PC-9 (cell line): ENCODE data around the gene KCNH6. TPM values are rescaled to one million over a fixed set of nuclear protein-coding genes. Genes with fewer than 3 reads are reported as not detected.

Source experiments
- BruUV-seq: library from RNA; stranded (reverse); fragments of 400-500 nt; replicated peaks from 2 replicates; lab custom pipeline; 2021; lab: Mats Ljungman, UMichigan
- CTCF ChIA-PET: fragments of 300-600 bp; sonication (Branson Sonifier 250); formaldehyde crosslinking; loops from one replicate; lab custom pipeline; 2022; ENCODE audit warnings: antibody characterized with exemption; lab: Charles Lee
- POLR2A ChIA-PET: fragments of 300-600 bp; sonication (Branson Sonifier 250); formaldehyde crosslinking; loops from one replicate; lab custom pipeline; 2022; ENCODE audit warnings: antibody characterized with exemption; ENCODE audit not compliant: unreplicated experiment; lab: Charles Lee
- DNase-seq, 2 experiments: peaks; one replicate each; pipeline versions ENCODE4 v3.0.0 to v3.0.0-alpha.2; 2015 to 2022; ENCODE audit warnings: mixed read lengths in 1 of 2
- H2AFZ ChIP-seq: fragments of 200-600 bp; sonication (generic); 2 replicates; pipeline ENCODE4 v1.8.1; 2017; ENCODE audit warnings: antibody characterized with exemption
- H3F3A ChIP-seq: fragments of 200-600 bp; sonication (generic); 2 replicates; pipeline ENCODE4 v1.8.1; 2017; ENCODE audit warnings: antibody characterized with exemption, mild to moderate bottlenecking, low read depth; ENCODE audit not compliant: insufficient read depth
- H3K27ac ChIP-seq: fragments of 200-600 bp; sonication (generic); 2 replicates; pipeline ENCODE4 v1.6.1; 2016; ENCODE audit warnings: mixed run types
- H3K27me3 ChIP-seq: fragments of 200-600 bp; sonication (generic); 2 replicates; pipeline ENCODE4 v1.6.1; 2016; ENCODE audit warnings: low read depth, mixed run types; ENCODE audit not compliant: insufficient read depth
- H3K36me3 ChIP-seq: fragments of 200-600 bp; sonication (generic); 2 replicates; pipeline ENCODE4 v1.6.1; 2016; ENCODE audit warnings: low read depth, mixed run types
- H3K4me1 ChIP-seq: fragments of 200-600 bp; sonication (generic); replicated peaks from 2 replicates; pipeline ENCODE4 v1.6.1; 2016; ENCODE audit warnings: mixed run types; ENCODE audit not compliant: insufficient read depth
- H3K4me2 ChIP-seq: fragments of 200-600 bp; sonication (generic); 2 replicates; pipeline ENCODE4 v1.6.1; 2017; ENCODE audit warnings: mixed run types
- H3K4me3 ChIP-seq: fragments of 200-600 bp; sonication (generic); 2 replicates; pipeline ENCODE4 v1.6.1; 2016; ENCODE audit warnings: mixed run types
- H3K79me2 ChIP-seq: fragments of 200-600 bp; sonication (generic); 2 replicates; pipeline ENCODE4 v1.6.1; 2017; ENCODE audit warnings: low read depth, mixed run types
- H3K9me2 ChIP-seq: fragments of 200-600 bp; sonication (generic); 2 replicates; pipeline ENCODE4 v1.8.1; 2017; ENCODE audit warnings: mild to moderate bottlenecking; ENCODE audit not compliant: insufficient read depth
- H3K9me3 ChIP-seq: fragments of 200-600 bp; sonication (generic); 2 replicates; pipeline ENCODE4 v1.8.1; 2016; ENCODE audit warnings: low read depth; ENCODE audit not compliant: insufficient read depth
- H4K20me1 ChIP-seq: fragments of 200-600 bp; sonication (generic); 2 replicates; pipeline ENCODE4 v1.8.1; 2017; ENCODE audit not compliant: insufficient read depth
- CTCF ChIP-seq: fragments of 200-600 bp; sonication (generic); conservative IDR thresholded peaks from 2 replicates; pipeline ENCODE4 v1.6.1; 2017; ENCODE audit warnings: mixed run types, antibody characterized with exemption, mild to moderate bottlenecking, moderate library complexity
- EZH2 ChIP-seq: fragments of 200-600 bp; sonication (generic); IDR thresholded peaks from 2 replicates; pipeline ENCODE4 v1.8.0; 2017; ENCODE audit warnings: antibody characterized with exemption, low read depth
- intact Hi-C: fragments of 100-400 bp; cut with micrococcal nuclease; formaldehyde crosslinking; loops from one replicate; pipeline ENCODE4 v1.10.0; 2022; ENCODE audit not compliant: unreplicated experiment
- total RNA-seq: library from RNA; stranded (reverse); gene quantifications from 2 replicates; pipeline ENCODE4 v1.2.3, GENCODE V29; 2021

The KCNH6 gene
- total RNA-seq, 1 experiment from 2014 or later = not detected

GRCh38 chr17:63481488-63481870 is 41.7 kb upstream of the KCNH6 start:
- H3K9me2 ChIP-seq = no peaks in the 10 kb centered on the region
- TF ChIP-seq EZH2 = no peak
- TF ChIP-seq CTCF = no peak
- no peaks in the 10 kb centered on the region for H3F3A ChIP-seq
- H3K27ac ChIP-seq = no peak overlapping the region
- ChIA-PET POLR2A (interaction anchor here (0.9 kb wide), 1 partner anchor 19 kb away, joined by 5 read pairs; no protein-coding TSS in a partner anchor), CTCF (interaction anchor here (0.7 kb wide), 1 partner anchor 45 kb away, joined by 5 read pairs; no protein-coding TSS in a partner anchor)
- H3K4me3 ChIP-seq = no peak overlapping the region
- H3K27me3 ChIP-seq = peaks cover 17% of the 10 kb centered on the region
- peaks cover 5% of the 10 kb centered on the region for H3K4me1 ChIP-seq
- intact Hi-C loops = no loop called here
- no peaks in the 10 kb centered on the region for H3K36me3 ChIP-seq
- H2AFZ ChIP-seq = no peak overlapping the region
- BruUV-seq = no TSS peak
- no peak for DNase-seq
- H3K79me2 ChIP-seq = no peaks in the 10 kb centered on the region
- no peaks in the 10 kb centered on the region for H4K20me1 ChIP-seq
- H3K4me2 ChIP-seq = no peak overlapping the region
- no peaks in the 10 kb centered on the region for H3K9me3 ChIP-seq

- intact Hi-C loops = no loop called here
- ChIA-PET POLR2A (interaction anchor here (0.9 kb wide), 1 partner anchor 18 kb away, joined by 5 read pairs; no protein-coding TSS in a partner anchor), CTCF (no interaction called here)
- peaks cover 9% of the 10 kb centered on the region for H3K27me3 ChIP-seq
- H3F3A ChIP-seq = no peaks in the 10 kb centered on the region
- no peak overlapping the region for H2AFZ ChIP-seq
- no peaks in the 10 kb centered on the region for H4K20me1 ChIP-seq
- no peaks in the 10 kb centered on the region for H3K36me3 ChIP-seq
- H3K4me2 ChIP-seq = no peak overlapping the region
- no peak overlapping the region for H3K4me3 ChIP-seq
- DNase-seq = no peak
- no peaks in the 10 kb centered on the region for H3K79me2 ChIP-seq
- no peaks in the 10 kb centered on the region for H3K9me3 ChIP-seq
- no peaks in the 10 kb centered on the region for H3K9me2 ChIP-seq
- BruUV-seq = no TSS peak
- H3K27ac ChIP-seq = no peak overlapping the region
- TF ChIP-seq EZH2 = no peak
- no peak for TF ChIP-seq CTCF
- peaks cover 5% of the 10 kb centered on the region for H3K4me1 ChIP-seq
Observed at GRCh38 chr17:63482509-63482908, 40.6 kb upstream of the KCNH6 start.

GRCh38 chr17:63483038-63483437 is 40.1 kb upstream of the KCNH6 start:
- H3K27ac ChIP-seq = no peak overlapping the region
- POLR2A ChIA-PET = no interaction called here
- H4K20me1 ChIP-seq = no peaks in the 10 kb centered on the region
- H3K4me3 ChIP-seq = no peak overlapping the region
- no peaks in the 10 kb centered on the region for H3K9me3 ChIP-seq
- H3K4me1 ChIP-seq = peaks cover 5% of the 10 kb centered on the region
- no peak overlapping the region for H3K4me2 ChIP-seq
- DNase-seq = no peak
- TF ChIP-seq EZH2 (no peak), CTCF (no peak)
- H3K79me2 ChIP-seq = no peaks in the 10 kb centered on the region
- no TSS peak for BruUV-seq
- CTCF ChIA-PET = no interaction called here
- no peaks in the 10 kb centered on the region for H3F3A ChIP-seq
- H3K36me3 ChIP-seq = no peaks in the 10 kb centered on the region
- H2AFZ ChIP-seq = no peak overlapping the region
- H3K27me3 ChIP-seq = peaks cover 9% of the 10 kb centered on the region
- H3K9me2 ChIP-seq = no peaks in the 10 kb centered on the region
- intact Hi-C loops = no loop called here
